CD4-positive, alpha-beta T cell treated with Interleukin-15 for 4 hours (primary cell): ENCODE data around the gene ADAMTS10.
"Not testable (repeated sequence)": the region's sequence is repeated elsewhere in the genome, so short reads cannot be mapped to it uniquely, and the experiment has no call there.

Experiments used
- DNase-seq: peaks from one replicate; pipeline ENCODE4 v3.0.0-alpha.2; 2020; ENCODE audit warnings: low spot score

The ADAMTS10 gene

DNA sequence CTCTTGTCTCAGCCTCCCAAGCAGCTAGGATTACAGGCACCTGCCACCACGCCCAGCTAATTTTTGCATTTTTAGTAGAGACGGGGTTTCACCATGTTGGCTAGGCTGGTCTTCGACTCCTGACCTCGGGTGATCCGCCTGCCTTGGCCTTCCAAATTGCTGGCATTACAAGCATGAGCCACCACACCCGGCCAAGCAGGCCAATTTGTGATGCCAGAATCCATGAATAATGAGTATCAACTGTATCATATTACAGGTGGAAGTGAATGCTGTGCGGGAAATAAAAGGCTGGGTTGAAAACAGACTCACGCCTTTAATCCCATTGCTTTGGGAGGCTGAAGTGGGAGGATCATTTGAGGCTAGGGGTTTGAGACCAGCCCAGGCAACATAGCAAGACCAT, 16.3 kb upstream of the ADAMTS10 start:
- DNase-seq = no peak

DNA sequence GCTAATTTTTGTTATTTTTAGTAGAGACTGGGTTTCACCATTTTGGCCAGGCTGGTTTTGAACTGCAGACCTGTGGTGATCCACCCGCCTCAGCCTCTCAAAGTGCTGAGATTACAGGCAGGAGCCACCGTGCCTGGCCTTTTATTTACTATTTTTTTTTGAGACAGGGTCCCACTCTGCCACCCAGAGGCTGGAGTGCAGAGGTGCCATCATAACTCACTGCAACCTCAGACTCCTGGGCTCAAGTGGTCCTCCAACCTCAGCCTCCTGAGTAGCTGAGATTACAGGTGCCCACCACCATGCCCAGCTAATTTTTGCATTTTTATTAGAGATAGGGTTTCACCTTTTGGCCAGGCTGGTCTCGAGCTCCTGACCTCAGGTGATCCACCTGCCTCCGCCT, 12.4 kb upstream of the ADAMTS10 start:
- not testable (repeated sequence) for DNase-seq

DNA sequence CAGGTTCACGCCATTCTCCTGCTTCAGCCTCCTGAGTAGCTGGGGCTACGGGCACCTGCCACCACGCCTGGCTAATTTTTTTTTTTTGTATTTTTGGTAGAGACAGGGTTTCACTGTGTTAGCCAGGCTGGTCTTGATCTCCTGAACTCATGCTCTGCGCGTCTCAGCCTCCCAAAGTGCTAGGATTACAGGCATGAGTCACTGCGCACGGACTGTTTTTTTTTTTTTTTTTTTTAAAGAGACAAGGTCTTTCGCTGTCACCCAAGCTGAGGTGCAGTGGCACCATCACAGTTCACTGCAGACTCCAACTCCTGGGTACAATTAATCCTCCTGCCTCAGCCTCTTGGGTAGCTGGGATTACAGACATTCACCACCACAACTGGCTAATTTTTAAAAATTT, 8.2 kb upstream of the ADAMTS10 start:
- no peak for DNase-seq

DNA sequence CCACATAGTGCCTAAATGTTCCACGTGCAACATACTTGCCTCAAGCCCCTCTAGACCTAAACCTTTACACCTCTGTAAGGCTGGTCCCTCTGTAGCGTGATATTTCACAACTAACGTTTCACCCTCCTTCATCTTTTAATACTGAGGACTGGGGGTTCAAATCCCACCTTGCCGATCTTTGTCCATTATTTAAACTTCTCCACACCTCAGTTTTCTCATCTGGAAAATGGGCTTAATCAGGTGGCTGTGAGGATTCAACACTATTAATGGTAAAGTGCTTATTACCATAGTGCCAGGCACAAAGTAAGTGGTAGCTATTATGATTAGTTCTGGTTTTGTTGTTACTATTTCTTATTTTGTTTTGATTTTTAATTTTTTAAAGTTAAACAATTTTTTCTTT, 7.5 kb upstream of the ADAMTS10 start:
- DNase-seq = no peak

DNA sequence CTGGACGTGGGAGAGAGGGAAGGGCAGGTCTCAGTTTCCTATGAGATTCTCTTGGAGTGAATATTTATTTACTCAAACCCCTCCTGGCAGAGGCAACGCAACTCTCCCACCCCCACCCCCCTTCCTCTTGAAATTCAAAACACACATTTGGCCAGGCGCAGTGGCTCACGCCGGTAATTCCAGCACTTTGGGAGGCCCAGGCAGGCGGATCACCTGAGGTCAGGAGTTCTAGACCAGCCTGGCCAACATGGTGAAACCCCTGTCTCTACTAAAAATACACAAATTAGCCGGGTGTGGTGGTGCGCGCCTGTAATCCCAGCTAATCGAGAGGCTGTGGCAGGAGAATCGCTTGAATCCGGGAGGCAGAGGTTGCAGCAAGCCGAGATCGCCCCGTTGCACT, 6.8 kb upstream of the ADAMTS10 start:
- DNase-seq = not testable (repeated sequence)

DNA sequence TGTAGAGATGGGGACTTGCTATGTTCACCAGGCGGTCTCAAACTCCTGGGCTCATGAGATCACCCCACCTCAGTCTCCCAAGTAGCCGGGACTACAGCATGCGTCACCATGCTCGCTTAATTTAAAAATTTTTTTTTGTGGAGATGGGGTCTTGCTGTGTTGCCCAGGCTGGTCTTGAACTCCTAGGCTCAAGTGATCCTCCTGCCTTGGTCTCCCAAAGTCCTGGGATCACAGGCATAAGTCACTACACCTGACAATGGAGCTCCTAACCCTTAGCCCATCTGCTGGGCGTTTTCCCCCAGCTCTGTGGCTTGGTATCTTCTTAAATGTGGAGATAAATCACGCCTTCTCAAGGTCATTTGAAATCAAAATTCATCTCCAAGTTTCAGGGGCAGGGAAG, 6.3 kb upstream of the ADAMTS10 start:
- no peak for DNase-seq

DNA sequence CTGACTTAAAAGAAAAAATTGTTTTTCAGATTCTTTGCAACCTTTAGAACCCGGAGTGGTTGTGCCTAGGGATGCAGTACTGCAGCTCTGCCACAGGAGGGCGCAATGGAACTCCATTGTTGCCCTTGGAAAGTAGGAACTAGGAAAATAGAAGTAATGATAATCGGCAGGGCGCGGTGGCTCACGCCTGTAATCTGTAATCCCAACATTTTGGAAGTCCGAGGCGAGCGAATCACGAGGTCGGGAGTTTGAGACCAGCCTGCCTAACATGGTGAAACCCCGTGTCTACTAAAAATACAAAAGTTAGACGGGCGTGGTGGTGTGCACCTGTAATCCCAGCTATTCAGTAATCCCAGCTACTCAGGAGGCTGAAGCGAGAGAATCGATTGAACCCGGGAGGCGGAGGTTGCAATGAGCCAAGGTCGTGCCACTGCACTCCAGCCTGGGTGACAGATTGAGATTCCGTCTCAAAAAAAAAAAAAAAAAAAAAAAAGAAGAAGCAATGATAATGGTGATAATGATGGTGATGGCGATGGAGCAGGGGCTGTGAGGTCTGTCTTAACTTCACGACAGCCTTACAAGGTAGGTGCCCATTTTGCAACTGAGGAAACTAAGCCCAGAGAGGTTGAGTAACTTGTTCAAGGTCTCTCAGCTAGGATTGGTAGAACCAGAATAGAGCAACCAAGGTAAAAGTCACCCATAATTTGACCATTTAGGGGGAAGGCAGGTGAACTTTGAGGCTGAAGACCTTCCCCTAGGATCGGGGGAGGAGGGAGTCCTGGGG, 5.5 kb upstream of the ADAMTS10 start:
- DNase-seq = peak; percentile 60

DNA sequence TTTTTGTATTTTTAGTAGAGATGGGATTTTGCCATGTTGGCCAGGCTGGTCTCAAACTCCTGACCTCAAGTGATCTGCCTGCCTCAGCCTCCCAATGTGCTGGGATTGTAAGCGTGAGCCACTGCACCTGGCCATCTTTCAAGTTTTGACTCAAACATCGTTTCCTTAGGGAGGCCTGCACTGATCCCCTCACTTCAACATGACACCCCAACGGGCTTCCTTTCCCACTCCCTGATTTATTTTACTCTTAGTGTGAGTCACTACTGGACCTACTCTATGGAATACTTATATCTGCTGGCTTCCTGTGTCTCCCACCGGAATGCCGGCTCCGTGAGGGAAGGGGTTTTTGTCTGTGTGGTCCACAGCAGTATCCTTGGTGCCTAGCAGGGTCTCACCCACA, 4.5 kb upstream of the ADAMTS10 start:
- no peak for DNase-seq

DNA sequence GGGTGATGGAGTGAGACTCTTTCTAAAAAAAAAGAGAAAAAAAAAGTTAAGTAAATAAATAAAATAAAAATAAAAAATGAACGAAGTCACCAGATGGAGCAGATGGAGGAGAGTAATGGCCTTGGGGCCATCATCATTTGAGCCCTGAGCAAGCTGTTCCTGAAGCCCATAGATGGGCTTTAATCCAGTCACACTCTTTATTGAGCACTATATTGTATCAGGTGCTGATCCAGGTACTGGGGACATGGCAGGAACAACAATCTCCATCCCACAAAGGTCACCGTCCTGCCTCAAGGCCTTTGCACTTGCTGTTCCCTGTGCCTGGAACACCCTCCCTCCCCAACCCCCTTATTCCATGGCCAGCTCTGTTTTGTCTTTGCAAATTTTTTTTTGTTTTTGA, 3.9 kb upstream of the ADAMTS10 start:
- DNase-seq = no peak

DNA sequence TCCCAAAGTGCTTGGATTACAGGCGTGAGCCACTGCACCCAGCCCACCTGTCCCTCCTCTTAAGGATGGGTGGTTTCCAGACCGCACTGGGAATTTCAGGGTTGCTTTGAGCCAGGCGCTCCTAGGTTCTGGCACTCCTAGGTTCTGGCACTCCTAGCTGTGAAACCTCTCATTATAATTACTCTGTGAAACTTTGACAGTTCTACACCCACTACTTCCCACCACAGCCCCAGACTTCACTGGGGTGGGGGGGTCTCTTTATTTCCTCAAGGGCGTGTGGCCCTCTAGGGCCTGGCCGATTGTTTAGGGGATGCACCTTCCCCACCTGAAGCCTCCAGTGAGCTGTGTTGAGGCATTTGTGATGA, 2.3 kb upstream of the ADAMTS10 start:
- DNase-seq = no peak

DNA sequence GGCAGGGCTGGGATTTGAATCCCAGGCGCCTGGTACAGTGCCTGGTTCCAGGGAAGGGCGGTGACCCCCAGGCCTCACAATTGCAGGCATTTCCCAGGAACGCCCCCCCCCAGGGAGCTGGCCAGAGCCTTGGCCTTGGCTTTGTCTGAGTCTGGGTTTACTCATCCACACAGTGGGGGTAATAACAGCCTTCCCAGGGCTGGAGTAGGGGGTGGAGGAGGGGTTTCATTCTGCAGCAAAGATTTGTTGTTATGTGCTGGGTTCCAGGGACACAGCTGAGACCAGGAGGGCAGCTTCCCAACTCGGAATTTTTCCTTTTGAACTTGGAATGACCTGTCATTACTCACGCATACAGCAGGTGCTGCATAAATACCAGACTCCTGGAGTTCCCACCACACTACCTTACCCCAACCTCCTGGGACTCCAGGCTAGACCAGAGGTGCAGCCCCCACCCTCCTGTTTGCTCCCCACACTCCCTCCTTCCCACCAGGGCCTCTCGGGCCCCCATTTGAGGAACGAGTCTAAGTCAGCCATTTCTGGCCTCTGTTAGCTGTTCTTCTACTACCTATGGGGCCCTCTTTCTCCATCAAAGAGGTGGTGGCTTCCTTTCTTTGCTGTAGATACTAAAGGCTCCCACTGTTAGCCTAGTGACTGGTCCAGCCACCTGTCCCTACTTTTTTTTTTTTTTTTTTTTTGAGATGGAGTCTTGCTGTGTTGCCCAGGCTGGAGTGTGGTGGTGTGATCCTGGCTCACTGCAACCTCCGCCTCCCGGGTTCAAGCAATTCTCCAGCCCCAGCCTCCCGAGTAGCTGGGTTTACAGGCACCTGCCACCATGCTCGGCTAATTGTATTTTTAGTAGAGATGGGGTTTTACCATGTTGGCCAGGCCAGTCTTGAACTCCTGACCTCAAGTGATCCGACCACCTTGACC, 1.6 kb upstream of the ADAMTS10 start:
- no peak for DNase-seq

DNA sequence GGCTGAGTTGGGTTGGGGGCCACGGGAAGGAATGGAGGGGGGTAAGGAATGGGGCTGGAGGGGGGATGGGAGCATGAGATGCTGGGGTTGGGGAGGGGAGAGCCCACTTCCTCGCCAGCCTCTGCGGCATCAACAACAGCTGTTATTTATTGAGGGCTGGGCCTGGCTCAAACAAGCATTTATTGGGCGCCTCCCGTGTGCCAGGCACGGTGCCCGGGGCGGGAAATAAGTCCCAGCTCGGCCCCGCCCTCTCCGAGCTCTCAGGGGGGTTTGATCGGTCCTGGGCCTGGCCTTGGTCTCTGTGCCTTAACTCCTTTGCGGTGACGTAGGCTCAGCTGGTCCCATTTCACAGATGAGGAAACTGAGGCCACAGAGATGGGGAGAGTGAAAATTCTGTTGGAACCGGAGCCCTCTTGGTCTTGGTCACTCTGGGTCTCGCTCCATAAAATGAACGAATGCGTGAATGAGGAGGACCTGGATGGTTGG, 919 bp upstream of the ADAMTS10 start:
- DNase-seq = no peak

DNA sequence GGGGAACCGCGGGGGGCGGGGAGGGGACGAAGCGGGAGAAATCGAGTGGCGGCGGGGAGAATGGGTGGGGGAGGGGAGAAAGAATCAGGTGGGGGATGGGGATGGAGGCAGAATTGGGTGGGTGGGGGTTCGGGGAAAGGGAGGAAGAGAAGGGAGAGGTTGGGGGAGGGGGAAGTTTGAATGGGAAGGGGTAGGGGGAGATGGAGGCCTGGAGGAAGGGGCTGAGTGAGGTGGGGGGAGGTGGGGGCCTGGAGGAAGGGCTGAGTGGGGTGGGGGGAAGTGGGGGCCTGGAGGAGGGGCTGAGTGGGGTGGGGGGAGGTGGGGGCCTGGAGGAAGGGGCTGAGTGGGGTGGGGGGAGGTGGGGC, 403 bp upstream of the ADAMTS10 start:
- no peak for DNase-seq

DNA sequence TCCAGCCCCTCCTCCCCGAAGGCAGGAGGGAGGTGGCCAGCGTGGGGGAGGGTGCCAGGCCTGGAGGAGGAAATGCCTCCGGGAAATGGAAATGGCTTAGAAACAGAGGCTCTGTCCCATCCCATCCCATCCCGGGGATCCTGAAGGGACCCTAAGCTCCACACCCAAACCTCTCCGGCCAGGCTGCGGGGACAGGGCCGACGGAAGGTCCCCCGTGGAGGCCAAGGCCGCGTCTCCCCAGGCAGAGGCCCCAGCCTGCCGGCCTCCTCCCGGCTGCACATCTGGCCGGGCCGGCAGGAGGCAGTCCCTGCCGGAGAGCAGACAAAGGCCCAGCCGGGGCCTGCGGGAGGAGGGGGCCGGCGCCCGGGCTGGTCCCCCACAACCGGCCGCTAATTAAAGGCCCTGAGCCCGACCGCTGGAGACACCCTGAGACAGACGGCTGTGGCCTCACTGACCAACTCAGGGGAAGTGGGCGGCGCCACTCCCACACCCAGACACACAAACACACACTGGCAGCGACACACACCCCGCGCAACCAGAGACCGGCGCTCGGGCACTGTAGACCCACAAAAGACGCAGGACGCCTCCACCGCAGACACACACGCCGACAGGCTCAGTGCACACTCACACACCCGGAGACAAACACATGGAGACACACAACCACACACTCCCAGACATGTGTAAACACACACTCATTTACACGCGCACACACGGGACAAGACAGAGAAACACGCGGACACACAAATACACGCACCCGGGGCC, 1.1 kb downstream of the ADAMTS10 start:
- DNase-seq = no peak

DNA sequence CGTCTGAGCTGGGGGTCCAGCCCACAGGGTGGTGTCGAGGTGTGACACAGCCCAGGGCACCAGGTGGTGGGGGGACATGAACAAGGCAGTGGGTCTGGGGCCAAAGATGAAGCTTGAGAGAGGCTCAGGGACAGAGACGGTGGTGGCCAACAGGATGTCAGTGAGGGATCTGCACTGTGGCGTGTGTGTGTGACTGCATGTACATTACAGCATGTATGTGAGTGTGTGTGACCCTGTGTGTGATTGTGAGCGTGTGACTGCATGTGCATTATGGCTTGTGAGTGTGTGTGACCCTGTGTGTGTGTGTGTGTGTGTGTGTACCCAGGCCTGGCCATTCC, 1.6 kb downstream of the ADAMTS10 start:
- no peak for DNase-seq

DNA sequence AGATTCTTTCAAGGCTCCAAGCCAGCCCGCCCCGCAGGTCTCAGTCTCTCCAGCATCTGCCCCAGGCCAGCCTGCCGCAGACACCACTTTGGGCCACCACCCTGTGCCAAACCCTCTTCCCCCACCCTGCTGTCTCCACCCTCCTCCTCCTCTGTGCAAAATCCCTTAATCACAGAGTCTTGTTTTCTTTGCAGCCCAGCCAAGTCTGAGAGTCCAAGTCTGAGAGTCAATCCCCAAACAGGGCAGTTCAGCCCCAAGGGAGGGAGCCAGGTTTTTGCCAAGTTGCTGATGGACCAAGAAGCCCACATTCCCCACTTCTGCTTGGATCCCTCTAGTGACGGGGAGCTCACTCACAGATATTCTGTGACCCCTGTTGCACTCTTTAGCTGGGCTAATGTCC, 3.1 kb downstream of the ADAMTS10 start:
- DNase-seq = no peak

DNA sequence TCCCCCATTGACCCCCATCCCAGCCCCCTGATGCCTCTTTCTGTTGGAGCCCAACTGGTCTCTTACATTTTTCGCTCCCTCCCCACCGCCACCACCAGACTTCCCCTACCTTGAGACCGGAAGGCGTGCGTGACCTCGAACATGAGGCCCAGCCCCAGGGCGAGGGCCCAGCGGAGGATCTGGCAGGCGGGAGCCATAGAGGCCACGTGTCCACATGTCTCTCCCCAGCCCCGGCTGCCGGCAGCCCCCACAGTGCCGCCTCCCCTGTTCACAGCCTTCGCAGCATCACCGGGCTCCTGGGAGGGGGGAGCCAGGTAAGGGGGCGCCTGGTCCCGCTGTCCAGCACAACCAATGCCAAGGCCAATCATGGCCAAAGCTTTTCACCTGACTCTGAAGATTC, 5.0 kb downstream of the ADAMTS10 start:
- no peak for DNase-seq

DNA sequence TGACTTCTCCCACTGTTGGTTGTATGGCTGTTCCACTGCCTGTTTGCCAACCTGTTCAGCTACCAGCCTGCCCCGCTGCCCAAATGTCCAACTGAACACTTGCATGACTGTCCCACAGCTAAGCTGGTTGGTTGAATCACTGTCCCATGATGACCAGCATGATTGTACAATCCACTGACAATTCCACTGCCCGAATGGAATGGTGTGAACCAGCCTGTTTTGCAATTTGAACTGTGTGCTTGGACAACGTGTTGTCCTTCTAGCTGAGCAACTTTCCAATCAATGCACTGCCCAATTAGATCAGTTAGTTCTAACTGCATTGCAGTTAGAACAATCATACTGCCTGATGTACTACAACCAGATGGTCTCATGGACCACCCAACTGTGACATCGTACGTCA, 8.7 kb downstream of the ADAMTS10 start:
- DNase-seq = no peak

DNA sequence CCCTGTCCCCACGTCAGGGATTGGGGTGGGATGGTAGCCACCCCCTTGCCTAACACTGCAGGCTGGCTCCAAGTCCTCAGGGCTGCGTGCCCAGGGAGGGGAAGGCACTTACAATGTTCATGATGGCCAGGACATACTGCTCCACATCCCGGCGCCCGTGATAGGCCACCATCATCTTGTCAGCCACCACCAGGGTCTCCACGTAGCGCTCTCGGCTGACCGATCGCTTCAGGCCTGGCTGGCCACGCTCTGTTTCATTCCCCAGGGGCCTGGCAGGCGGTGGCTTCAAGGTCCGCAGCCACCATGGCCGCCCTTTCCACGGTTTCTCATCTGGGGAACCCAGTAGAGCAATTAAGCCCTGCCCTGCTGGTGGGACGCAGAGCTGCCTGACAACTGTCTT, 9.7 kb downstream of the ADAMTS10 start:
- DNase-seq = no peak

DNA sequence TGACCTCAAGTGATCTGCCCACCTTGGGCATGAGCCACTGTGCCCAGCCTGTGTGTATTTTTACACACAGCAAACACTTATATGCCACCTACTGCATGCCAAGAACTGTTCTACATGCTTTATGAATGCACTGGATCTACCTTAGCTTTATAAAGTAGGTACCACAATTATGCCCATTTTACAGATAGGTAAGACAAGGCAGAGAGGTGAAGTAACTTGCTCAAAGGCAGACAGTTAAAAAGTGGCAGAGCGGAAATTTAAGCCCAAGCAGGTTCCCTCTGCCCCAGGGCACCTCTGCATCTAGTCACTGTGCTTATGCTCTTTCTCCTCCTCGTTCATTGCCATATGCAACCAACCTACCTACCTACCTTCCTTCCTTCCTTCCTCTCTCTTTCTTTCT, 10.5 kb downstream of the ADAMTS10 start:
- no peak for DNase-seq

DNA sequence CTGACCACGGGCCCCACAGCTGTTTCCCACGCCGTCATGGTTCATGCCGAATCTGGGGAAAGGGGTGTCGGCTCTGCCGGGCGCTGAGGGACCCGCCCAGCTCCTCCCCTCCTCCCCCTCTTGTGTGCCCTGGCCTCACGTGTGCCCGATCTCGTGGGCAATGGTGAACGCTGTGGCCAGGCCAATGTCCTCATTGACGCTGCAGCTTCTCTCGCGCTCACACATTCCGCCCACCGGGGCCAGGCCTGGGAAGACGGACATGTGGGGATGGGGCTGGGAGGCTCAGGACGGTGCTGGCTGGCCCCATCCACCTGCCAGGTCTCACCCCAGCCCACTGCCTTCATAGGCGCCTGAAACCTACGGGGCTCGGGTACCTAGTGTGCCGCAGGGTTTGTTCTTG, 14.3 kb downstream of the ADAMTS10 start:
- DNase-seq = no peak

DNA sequence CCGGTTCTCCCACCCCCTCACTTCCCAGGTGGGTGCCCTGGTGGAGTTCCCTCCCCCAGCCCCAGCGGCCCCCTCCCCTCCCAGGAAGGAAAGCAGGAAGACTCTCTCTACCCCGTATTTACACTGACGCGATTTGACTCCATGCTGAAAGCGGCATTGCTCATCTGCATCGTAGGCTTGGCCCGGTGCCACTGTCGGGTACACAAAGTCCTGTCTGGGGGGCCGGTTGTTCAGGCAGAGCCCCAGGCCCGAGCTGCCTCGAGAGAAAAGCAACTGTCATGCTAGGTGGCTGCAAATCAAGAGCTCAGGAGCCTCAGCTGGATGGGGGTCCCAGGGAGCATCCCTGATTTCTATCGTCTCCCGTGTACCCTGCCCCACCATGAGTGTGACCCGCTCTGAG, 14.9 kb downstream of the ADAMTS10 start:
- no peak for DNase-seq

DNA sequence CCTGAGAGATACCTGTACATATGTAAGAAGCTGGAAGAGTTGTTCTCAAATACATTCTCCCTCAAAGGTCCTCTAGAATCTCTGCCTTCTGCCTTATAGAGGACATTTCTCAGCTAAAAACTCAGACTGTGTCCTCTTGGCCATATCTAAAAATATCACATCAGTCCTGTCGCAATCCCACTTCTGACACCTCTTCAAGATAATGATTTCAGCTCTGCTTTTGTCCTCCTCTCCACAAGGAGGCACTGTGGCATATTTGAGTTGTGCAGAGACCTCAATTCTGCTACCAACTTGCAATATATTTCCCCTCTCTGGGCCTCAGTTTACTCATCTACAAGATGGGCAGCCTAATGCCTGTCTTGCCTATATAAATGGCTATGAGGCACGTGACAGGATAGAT, 16.6 kb downstream of the ADAMTS10 start:
- no peak for DNase-seq
